Measurements from ENCODE around the gene PLEKHF1.
"Not testable (repeated sequence)": the region's sequence is repeated elsewhere in the genome, so short reads cannot be mapped to it uniquely, and the experiment has no call there.

PLEKHF1 gene

GRCh38 chr19:29665215-29665825 is at the start of gene PLEKHF1:
Gene PLEKHF1, plus strand, starts transcription at chr19:29665461. Its CDS starts 8,379 bp downstream, at chr19:29673840.
- peak; percentile 95 for DNase-seq (ENCODE audit: low spot score)

GRCh38 chr19:29615891-29616425 is 49.3 kb upstream of the PLEKHF1 start:
- DNase-seq (ENCODE audit: low spot score), result no peak

GRCh38 chr19:29616541-29616940 is 48.7 kb upstream of the PLEKHF1 start:
- no peak for DNase-seq (ENCODE audit: low spot score)

- no peak for DNase-seq (ENCODE audit: low spot score)
These were observed 47.6 kb upstream of the PLEKHF1 start for GRCh38 chr19:29617366-29618266.

GRCh38 chr19:29618434-29618833 is 46.8 kb upstream of the PLEKHF1 start:
- no peak for DNase-seq (ENCODE audit: low spot score)

GRCh38 chr19:29618871-29619270 is 46.4 kb upstream of the PLEKHF1 start:
- no peak for DNase-seq (ENCODE audit: low spot score)

- DNase-seq (ENCODE audit: low spot score), result no peak
These were observed 44.3 kb upstream of the PLEKHF1 start for GRCh38 chr19:29620931-29621351.

- DNase-seq (ENCODE audit: low spot score), result no peak
These were observed 42.8 kb upstream of the PLEKHF1 start for GRCh38 chr19:29622166-29623070.

GRCh38 chr19:29623726-29624488 is 41.4 kb upstream of the PLEKHF1 start:
- DNase-seq (ENCODE audit: low spot score), result no peak

- no peak for DNase-seq (ENCODE audit: low spot score)
These were observed 40.6 kb upstream of the PLEKHF1 start for GRCh38 chr19:29624489-29625185.

- no peak for DNase-seq (ENCODE audit: low spot score)
These were observed 40.0 kb upstream of the PLEKHF1 start for GRCh38 chr19:29625186-29625651.

GRCh38 chr19:29626386-29626785 is 38.9 kb upstream of the PLEKHF1 start:
- DNase-seq (ENCODE audit: low spot score), result no peak

- DNase-seq (ENCODE audit: low spot score), result not testable (repeated sequence)
These were observed 38.4 kb upstream of the PLEKHF1 start for GRCh38 chr19:29626832-29627231.

- no peak for DNase-seq (ENCODE audit: low spot score)
These were observed 36.4 kb upstream of the PLEKHF1 start for GRCh38 chr19:29628661-29629385.

- no peak for DNase-seq (ENCODE audit: low spot score)
These were observed 35.3 kb upstream of the PLEKHF1 start for GRCh38 chr19:29629836-29630534.

GRCh38 chr19:29630655-29631054 is 34.6 kb upstream of the PLEKHF1 start:
- DNase-seq (ENCODE audit: low spot score), result no peak

- DNase-seq (ENCODE audit: low spot score), result no peak
These were observed 33.8 kb upstream of the PLEKHF1 start for GRCh38 chr19:29631450-29631849.

- DNase-seq (ENCODE audit: low spot score), result no peak
These were observed 31.3 kb upstream of the PLEKHF1 start for GRCh38 chr19:29634002-29634401.

Data from HuH-7 (cell line).